CD4-positive, alpha-beta T cell treated with Interleukin-2 at 100 ng/mL for 4 hours (primary cell): ENCODE data around the gene DRGX.
A peak's percentile ranks its signal among the peaks of the same experiment; 100 is the strongest.

Experiments used
- DNase-seq: peaks from one replicate; pipeline ENCODE4 v3.0.0-alpha.2; 2020; ENCODE audit warnings: low spot score

The DRGX gene

DNA sequence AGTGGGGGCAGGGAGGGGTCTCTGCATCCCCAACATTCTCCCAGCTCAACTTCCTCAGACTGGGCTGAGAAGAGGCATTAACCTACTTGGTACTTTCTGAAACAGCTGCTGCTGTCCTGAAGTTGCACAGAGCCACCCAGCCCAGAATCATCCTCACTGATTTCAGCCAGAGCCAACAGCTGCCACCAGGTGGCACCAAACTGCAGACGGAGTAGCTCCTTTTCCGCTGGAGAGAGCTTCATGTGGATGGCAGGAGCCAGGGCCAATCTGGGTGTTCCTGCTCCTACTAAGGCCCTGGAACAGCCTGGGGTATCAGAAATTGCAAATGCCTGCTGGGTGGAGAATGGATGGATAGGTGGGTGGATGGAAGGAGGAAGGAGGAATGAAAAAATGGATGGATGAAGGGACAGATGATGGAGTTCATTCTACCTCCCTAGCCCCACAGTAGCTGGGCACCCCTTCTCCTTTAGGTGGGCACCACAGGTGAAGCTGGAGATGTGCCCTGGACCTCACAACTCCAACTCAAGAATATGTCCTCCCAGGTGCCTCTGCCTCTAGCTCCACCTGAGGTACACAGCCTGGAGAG is 11.8 kb upstream of the DRGX start:
- DNase-seq, result peak; percentile 70

DNA sequence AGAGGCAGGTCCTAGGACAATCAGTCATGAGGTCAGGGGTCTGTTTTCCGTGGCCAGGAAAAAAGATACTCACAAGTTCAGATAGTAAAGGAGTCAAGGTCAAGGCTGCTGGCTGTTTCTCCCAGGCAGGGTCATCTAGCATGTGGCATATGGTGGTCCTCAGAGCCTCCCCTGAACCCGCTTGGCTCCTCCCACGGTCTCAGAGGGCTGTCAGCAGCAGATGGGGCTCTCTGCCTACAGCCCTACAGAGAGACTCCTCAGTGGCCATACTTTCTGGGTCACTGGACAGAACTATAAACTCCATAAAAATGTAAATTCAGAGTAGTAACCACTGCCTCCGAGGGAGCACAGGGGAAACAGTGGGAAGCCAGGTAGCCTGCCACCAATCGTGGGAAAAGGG is 11.3 kb upstream of the DRGX start:
- DNase-seq, result no peak

DNA sequence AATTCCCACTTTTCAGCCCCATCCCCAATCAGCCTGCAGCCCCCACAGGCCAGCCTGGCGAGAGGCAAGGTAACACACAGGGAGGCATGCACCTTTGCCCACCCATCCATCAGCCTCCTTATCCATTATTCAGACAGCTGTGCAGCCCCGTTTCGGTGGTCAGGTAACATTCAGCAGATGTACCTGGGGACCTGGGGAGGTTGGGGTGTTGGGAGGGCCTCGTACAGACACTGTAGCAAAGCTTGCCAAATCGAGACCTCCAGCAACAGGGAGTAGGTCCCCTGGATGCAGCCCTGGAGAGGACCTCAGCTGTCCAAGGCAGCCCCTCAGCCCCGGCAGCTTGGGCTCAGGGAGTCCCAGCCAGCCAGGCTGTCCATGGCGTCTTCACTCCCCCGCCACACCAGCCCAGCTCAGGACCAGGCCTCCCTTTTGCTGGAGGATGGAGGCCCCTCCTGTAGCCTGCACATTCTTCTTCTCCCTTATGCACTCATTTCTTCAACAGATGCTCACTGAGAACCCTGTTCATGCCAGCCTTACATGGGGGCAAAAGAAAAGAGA is 8.5 kb upstream of the DRGX start:
- DNase-seq, result no peak

DNA sequence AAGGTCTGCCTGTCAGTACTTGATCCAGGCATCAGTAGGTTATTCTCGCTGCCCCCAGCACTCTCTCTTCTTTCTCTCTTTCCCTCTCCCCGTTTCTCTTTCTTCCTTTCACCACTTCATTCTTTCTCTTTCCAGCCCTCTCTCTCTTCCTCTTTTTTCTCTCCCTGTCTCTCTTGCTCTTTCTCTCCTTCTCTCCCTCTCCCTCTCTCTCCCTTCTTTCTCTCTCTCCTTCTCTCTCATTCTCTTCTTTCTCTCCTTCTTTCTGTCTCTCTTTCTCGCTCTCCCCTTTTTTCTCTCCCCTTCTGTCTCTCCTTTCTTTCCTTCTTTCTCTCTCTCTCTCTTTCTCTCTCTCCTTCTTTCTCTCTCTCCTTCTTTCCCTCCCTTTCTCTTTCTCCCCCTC is 7.5 kb upstream of the DRGX start:
- DNase-seq, result no peak

DNA sequence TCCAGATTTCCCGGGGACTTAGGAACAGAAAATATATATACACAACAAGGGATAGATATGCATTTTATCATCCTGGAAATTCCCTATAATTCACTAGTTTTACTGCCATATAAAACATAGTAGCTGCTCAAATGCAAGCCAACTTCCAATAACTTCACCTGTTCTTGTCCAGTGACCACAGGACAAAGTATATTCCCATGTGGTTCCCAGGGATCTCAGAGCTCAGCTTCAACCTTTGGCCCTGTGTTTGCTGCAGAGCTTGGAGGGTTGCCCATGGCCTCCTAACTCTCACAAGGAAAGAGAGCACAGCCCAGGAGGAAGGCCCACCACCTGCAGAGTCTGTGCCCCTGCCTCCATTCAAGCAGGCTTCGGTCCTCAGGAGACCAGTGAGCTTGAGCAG is 4.5 kb upstream of the DRGX start:
- no peak for DNase-seq

DNA sequence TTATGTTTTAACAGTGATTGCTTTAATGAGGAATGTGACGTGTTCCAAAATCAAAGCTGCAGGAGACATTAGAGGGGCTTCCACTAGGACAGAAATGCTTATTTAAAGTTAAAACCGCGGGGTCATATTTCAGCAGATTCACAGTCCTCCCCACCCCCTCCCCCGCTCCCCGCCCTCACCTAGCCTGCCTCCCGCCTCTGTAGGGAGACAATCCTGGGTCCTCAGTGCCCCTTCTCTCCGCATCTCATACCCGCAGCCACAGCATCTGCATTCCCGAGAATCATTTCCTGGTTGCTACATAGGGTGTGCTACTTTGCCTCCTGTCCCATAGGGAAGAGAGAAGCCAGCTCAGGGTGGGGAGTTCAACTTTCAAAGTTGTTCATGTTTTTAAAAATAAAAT is 3.1 kb upstream of the DRGX start:
- no peak for DNase-seq

DNA sequence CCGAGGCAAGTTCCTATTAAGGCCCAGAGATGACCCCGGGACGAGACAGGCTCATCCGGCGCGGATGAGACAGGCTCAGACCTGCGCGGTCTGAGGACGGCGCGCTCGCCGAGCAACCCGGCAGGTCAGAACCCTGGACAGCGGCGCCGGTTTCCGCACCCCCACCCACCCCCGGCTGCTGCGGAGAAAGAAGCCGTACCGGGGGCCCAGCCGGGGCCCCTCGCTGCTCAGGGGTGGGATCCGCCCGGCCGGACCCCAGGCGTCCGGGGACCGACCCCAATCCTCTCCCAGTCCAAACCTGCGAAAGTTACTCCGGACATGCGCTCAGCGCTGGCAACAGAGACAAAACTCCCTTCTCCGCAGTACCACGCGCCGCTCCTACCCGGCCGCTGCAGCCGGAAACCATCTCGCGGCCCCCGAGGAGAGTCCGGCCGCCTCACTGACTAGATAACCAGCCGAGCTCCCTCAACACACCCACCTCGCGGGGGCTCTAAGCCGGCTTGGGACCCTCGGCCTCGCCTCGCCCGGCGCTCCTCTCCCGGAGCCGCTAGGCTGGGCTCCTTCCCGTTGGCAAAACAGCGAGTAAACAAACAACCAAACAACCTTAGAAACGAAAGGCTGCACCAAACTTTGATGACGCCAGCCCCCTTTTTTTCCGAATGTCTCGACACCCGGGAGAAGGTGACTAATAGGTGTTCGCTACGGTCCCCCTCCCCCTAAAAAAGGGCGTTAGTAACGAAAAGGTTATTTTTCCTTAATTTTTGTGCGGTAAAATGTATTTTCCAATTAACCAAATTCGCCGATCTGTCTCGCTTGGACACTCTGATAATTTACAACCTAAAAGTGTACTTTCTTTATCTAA is 2.3 kb upstream of the DRGX start:
- DNase-seq, result peak; percentile 40

DNA sequence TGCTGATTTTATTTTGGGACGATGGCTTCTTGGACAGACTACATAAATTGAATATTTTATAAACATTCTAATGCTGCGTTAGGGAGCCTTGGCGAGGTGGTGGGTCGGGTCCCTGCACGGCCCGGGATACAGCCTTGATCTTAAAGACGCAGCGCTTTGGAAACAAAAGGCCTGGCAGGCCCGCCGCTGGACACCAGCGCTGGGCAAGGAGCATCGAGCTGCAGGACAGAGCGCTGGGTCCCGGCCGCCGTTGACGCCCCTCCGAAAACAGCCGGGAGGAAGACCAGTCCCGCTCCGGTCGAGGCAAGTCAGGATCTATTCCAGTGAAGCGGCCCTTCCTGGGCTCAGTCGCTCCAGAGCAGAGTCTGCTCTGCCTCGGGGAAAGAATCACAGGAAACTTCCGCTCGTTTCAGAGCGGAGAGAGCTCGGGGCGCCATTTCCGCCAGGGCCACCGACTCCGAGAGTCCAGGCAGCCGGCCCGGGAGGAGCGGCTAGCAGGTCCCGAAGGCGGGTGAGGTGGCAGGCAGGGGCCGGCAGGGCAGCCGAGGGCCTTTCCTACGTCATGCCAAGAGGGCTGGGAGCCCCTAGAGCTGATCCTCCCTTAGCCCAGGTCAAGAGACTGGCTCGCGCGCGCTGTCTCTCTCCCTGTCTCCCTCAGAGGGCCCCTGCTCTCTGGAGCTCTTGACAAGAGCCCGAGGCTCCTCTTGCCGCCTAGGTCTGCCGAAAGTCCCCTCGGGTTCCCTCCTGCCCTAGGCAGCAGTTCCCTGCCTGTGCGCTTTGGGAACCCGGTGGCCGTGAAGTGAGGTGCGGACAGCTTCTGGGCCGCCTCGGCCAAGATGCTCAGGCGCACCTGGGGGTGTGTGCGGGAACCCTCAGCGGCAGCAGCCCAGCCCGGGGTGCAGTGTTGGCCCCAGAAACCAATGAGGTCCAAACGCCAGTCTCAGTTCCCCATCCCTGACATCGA is 1.4 kb upstream of the DRGX start:
- DNase-seq, result no peak

DNA sequence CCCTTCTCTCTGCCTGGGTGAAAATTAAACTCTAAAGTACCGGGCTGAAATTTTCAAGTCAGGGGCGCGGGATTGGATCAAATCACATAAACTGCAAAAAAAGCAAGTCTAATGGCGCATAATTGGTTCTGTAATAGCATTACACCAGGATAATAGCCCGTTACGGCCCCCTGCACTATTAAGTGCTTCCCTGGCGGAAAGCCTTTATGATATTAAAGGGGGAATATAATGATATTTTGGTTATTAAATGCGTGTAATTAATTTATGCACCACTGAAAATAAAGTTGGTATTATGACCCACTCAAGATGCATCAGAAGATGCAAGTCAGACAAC is 744 bp upstream of the DRGX start:
- DNase-seq, result no peak

DNA sequence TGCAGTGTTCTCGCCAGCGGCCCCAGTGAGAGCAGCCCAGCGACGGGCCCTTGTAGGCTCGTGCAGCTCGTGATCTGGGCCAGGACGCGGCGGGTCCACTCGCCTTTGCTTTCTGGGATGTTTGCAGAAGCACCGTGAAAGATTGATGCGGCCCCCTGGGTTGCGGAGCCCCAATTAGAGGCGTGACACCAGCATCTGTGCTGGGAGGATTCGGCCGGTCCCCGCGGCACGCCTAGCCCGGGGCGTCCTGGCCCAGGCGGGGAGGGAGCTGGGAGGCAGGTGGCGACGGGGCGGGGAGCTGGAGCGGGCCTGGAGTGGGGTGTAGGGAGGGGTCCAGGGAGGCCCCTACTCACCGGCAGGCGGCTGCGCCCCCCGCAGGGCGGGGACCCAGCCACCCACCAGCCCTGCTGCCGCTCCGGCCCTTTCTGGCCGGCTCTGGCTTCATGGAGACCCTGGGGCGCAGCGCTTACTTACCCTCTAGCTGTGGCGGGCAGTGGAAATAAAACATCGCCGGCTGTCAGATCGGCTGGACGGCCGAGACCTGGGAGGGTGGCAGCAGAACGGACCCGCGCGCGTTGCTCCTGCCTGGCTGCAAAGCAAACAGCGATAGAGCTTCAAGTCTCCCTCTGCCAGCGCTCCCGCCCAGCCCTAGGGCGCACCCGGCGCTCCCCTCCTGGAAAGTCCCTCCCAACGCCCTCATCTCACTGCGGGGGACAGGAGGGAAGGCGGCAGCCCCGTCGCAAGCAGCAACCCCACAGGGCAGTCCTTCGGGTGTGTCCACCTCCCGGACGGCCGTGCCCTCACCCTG is 752 bp downstream of the DRGX start:
- DNase-seq, result no peak

DNA sequence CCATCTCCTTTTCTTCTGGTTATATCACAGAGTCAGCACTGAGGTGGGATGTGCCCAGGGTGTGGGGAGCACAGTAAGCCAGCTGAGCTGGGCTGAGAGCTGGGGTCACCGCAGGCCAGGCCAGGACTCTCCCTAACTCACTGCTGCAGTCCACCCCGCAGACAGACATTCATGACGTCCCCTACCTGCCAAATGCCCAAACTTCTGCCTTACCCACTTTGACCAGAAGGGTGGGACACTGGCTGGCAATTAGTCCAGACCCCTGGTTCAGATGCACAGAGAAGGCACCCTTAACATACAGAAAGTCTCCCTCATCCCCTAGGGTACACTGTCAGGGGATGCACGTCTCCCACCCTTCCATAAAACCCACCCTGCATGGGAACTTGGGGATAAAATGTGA is 2.1 kb downstream of the DRGX start:
- DNase-seq, result no peak

DNA sequence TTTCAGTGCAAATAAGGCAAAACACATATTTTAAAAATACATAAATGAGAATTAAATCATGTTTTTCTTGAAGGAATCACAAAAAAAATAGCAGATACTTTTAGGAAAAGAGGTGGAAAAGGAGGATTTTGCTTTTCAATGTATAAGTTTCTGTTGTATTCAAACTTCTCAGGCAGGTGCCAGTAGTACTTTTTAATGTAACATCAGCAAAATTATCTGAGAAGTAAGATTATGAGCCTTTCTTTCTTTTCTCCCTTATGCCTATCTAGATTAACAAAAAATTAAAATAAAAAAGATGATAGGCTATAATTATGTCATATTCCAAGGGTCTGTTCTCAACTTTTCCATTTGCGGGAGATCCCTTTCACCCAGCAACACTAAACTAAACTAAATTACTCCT is 2.6 kb downstream of the DRGX start:
- no peak for DNase-seq

DNA sequence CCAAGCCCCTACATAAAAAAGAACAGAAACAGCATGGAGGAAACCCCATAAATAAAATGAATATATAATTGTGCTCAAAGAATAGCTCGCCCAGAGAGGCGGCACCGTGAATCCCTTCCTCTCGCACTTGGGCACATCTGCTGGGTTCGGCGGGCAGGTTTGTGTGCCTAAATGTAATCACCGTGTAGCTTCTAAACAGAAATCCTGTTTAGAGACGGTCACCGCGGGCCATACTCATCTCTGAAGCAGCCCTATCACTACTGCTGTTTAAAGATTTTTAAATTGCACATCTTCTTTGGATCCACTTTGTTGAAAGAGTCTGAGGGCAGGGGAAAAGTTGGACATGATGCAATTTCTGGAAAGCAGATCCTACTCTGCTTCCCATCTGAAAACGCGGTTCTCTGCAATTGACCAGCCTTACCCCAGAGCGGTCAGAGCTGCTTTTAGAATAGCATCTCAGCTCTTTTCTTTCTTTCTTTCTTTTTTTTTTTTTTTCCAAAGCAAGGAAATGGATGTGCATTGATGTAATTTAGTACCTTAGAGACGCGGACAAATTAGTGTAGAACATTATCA is 6.4 kb downstream of the DRGX start:
- no peak for DNase-seq

DNA sequence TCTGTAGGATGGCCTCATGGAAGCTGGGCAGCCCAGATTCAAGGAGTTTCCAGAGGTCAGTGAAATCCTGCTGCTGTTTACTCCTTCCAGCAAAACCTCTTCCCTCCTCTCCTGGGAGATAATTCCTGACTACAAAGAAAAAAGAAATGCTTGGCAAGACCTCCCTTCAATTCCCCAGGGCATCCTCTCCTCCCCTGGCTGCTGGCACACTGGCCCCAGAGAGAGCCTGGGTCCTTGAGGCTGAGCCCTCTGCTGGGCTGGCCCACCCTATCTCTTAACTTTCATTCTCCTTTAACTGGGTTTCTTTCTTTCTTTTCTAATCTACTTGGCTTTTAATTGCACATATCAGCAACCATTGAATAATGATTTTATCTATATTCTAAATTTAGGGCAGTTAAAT is 7.7 kb downstream of the DRGX start:
- DNase-seq, result no peak

DNA sequence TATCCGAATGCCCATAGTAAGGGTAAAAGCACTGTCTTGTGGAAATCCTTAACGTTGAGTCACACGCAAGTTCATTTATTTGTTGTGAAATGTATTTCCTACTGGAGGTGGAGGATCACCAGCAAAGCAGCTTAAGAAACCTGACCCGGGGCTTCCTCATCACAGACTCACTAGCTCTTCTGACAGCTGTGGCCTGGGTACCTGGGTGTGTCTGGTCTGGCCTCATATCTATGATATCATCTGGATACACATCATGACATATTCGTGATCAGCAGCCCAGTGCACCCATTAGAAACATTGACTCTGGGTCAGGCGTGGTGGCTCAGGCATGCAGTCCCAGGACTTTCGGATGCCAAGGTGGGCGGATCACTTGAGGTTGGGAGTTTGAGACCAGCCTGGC is 8.8 kb downstream of the DRGX start:
- no peak for DNase-seq

DNA sequence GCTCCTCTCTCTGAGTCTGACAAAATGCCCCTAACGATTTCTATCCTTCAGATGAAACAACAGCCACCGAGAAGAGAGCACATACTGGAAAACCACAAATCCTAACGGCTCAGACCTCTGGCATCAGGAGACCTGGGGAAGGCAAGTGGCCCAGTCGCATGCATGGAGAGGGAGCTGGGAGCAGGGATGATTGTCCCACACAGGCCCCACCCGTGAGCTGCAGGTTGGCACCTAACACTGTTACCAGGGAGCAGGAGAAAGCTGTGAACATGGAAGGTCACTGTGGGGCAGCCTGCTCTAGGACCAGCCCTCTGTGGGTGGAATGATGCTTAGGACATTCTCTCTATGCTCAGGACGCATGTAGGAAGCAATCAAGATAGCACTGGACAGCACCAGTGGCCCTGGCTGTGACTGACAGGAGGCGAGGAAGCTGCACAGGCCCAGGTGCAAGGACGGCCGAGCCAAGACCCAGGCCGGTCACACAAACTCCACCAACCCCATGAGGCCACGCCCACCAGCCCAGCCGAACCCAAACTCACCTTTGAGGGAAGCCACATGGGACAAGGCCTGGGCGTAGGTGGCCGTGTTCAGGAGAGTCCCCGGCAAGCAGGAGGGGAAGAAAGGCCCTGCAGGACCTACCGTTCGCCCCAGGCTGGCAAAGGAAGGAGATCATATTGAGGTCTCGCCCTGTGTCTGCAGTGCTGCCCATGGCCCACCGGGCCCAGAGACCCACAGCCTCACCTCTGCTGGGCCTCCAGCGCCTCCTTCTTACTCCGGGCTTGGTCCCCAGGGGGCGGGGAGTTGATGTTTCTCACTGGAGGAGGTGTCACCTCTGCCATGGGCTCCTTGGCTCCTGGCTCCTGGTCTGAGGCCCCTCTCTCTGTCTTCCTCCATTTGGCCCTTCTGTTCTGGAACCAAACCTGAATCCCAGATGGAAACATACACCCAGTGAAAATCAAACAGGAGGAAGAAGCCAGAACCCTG is 9.7 kb downstream of the DRGX start:
- DNase-seq, result no peak

DNA sequence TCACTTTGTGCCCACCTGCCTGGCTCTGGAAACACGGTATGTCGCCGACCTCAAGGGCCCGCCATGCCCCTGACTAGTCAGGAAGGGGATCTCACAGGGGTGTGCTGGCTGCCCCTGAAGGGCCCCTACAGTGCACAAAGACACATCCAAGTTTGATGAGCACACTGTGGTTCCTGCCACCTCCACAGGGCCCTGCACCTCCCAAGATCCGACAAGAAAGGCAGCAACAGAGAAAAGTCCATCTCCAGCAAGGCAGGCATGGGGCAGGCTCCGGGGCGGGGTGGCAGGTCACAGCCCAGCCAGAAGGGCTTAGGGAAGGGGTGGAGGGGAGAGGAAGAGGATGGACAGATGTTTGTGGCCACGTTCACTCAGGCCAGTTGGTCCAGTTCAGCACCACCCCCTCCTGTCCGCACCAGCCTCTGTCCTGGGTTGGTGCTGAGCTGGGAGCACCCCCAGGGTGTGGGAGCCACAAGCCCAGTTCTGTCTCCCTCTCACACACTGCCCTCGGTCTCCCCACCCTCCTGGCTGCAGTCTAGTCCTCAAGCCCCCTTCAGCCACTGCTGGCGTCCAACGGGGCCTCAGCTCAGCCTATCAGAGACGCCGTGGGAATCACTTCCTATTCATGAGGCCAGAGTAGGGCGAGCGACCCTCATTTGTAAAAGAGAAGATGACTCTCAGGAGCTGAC is 11.5 kb downstream of the DRGX start:
- no peak for DNase-seq

DNA sequence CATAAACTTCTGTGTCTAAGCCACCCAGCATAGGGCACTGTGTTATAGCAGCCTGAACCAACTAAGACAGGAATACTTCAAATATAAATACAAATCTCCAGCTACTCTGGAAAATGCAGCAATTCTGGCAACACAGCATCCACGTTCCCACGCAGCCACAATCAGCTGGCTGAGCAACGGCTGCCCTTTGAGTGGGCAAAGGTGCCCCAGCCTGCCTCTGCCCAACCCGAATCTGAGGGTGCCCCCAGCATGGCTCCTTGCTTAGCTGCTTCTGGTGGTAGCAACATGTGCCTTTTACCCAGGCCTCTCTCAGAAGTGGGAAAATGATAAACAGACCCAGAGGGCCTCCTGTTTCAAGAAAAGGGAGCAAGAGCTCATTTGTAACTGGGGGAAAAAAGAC is 12.0 kb downstream of the DRGX start:
- no peak for DNase-seq

DNA sequence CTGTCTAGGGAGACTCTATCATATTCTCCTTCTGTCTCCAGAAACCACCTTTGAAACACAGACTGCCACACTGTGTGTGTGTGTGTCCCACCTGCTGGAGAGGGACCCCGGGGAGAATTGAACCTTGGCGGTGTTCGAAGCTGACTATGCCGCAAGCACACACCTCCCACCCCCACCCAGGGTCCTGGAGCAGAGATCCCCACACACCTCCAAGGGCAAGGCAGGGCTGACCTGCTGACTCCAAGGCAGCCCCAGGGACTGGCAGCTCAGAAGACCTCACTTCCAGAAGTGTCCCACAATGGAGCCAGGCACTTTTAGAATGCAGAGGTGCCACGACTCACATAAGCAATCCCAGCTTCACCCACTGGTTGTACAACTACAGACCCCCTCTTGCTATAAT is 13.1 kb downstream of the DRGX start:
- DNase-seq, result no peak

DNA sequence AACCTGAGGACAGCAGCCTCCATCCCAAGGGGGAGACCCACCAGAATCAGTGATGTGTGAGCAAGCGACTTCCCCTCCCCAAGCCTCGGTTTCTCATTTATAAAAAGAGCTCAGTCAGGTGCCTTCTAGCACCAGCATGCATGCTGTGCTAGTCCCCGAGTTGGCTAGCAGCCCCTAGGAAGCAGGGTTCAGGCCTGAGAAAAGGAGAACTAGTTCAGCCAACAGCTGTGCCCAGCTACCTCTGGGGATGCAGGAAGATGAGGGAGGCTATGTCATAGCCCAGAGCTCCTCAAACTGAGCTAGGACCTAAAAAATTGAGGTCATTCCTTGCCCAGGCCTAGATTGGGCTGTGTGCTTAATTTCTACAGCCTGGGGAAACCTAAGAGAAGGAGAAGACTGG is 13.7 kb downstream of the DRGX start:
- DNase-seq, result no peak
